NCI-H524 treated with DMSO at 0.1 percent for 48 hours (cell line): ENCODE results near the gene RNASE8.
"Not testable (repeated sequence)": the region's sequence is repeated elsewhere in the genome, so short reads cannot be mapped to it uniquely, and the experiment has no call there.

Source experiments
- DNase-seq: peaks from one replicate; lab custom pipeline; 2025; lab: John Stamatoyannopoulos, UW

RNASE8 gene

DNA sequence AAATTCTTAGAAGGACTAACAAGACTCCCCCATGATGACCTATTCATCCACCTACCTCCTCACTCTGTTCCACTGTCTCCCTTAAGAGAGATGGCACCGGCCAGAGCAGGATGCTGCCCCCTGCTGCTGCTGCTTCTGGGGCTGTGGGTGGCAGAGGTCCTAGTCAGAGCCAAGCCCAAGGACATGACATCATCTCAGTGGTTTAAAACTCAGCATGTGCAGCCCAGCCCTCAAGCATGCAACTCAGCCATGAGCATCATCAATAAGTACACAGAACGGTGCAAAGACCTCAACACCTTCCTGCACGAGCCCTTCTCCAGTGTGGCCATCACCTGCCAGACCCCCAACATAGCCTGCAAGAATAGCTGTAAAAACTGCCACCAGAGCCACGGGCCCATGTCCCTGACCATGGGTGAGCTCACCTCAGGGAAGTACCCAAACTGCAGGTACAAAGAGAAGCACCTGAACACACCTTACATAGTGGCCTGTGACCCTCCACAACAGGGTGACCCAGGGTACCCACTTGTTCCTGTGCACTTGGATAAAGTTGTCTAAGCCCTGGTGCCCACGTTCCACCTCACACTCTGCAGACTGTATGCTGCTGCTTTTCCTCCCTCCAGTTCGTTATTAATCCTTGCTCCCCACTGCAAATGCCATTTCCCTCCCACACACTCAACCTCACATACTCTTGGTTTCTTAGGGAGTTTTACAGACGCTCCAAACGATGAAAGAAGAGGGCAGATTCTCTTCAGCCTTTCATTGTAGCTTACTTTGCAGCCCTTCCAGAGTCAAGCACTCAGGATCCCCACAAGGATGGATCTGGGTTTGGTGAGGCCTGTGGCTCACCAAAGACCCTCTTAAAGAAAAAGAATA, at the start of gene RNASE8:
Gene RNASE8, plus strand, starts transcription at position 20 of the 873 bp plus-strand sequence. Its CDS starts 71 bp downstream, at position 91.
- no peak for DNase-seq

- not testable (repeated sequence) for DNase-seq
Observed at GRCh38 chr14:21009721-21010120, 47.9 kb upstream of the RNASE8 start.

DNA sequence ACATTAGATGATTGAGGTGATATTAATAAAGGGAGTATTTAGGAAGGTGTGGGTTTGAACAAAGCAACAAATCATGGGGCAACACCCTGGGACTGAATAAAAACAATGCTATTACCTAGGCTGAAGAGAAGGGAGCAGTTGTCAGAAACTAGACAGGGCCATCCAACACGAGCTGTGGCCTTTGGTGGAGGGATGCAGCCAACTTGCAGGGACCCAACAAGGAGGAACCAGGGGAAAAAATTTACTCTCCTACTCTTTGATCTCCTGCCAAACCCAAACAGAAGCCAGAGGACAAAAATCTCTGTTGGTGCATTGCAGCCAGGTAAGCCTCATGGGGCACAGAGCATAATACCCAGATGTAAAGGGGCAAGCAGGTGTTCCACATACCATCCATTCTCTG, 46.5 kb upstream of the RNASE8 start:
- DNase-seq: no peak

GRCh38 chr14:21014761-21015190, 42.8 kb upstream of the RNASE8 start:
- DNase-seq: peak; percentile 65

GRCh38 chr14:21015312-21015711, 42.3 kb upstream of the RNASE8 start:
- DNase-seq: no peak

DNA sequence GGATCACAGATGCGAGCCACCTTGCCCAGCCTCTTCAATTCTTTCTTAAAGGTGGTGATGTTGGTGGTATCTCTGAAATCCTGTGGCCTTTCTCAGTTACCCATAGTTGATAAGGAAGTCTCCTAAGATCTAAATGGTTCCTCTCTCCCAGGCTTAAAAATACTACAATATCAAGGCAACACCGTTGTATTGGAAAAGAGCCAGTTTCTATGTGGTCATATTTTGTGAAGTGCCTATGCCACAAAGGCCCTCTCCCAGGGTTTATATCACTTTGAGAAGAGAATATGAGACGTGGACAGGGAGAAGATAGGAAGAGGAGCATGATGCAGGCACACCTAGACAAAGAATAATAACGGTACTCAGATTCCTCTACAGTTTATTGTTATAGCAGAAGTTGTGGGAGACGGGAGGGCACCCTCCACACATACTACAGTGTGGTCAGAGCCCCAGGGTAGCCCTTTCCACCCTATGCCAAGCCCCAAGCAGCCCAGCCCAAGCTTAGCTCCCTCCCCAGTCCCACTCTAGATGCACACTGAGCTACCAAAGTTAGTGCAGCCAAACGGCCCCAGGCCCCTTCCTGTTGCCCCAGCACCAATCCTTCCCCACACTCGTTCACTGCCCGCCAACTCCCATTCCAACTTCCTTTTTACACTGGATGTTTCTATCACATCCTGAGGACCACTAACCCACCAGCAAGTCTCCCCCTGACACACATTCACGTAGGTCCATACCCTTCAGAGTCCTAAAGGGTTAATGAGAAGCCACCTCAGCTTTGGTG, 41.0 kb upstream of the RNASE8 start:
- no peak for DNase-seq

DNA sequence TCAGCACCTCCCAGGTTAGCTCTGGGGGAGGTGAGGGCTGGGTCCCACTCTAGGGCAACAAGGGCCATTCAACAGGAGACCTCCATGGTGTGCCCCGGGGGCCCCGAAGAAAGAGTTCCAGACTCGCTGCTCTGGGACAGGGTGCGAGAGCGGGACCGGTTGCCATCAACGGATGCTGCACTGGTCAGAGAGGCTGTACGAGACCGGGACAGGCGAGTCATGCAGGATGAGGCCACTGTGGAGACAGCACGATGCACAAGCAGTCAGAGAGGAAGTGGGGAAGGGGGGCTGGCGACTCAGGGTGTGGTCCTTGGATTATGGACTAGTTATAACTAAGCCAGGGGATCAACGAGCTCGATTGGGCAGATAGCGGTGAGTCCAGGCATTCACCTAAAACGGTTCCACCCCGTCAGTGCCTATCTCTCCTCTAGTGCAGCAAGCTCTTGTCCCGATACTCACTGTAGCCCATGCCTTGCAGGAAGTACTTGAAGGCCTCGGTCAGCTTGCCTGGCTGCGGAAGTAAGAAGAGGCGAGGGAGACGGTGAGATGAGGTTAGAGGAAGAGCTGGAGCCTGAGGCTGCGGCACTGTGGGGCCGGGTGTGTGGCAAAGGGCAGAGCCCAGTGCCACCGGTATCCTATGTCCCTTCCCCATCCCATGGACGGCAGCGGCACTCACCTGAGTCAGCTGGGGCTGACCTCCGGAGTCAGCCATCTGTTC, 39.9 kb upstream of the RNASE8 start:
- no peak for DNase-seq

GRCh38 chr14:21018286-21018685, 39.3 kb upstream of the RNASE8 start:
- no peak for DNase-seq

GRCh38 chr14:21018781-21019180, 38.8 kb upstream of the RNASE8 start:
- no peak for DNase-seq

DNA sequence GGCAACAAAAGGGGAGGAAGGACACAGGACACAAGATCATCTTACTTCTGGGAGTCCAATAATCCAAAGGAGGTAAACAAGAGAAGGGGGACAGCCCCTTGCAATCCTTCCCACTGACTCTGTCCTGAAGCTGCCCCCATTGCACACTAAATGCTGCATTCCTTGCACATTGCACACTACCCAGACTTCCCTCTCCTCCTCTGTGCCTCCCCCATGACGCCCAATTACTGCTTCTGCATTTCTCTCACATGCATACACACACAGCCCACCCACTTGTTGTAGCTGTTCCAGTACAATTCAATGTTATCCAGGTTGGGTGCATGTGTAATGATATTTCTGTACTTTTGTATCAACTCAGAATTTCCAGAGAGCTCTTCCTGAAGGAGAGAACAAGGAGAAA, 38.3 kb upstream of the RNASE8 start:
- DNase-seq: no peak

DNA sequence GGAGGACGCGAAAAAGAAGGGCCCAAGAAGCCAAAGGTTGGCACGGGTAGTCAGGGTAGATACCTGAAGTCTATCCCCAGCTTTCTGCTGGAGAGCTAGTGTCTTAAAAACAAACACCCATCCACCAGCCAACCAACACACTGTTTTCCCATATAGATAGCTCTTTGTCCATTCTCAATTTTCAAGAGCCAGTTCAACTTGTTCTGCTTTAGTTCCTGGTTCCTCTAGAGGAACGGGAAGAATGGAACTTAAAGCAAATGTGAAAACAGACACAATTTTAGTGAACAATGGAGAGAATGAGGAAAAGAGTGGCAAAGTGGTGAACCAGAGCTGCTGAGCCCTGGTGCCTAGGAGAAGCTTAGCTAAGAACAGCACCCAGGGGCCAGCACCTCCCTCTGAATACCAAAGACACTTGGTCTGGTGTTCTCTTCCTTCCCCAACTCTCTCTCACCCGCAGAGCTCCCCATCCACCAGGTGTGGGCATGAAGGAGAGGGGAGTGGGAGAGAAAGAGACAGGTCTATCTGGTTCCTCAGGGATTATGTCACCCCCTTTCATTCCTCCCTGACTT, 36.6 kb upstream of the RNASE8 start:
- DNase-seq: no peak

- no peak for DNase-seq
Observed at GRCh38 chr14:21022686-21023085, 34.9 kb upstream of the RNASE8 start.

GRCh38 chr14:21023174-21023573, 34.4 kb upstream of the RNASE8 start:
- no peak for DNase-seq

GRCh38 chr14:21023817-21024584, 33.6 kb upstream of the RNASE8 start:
- DNase-seq: no peak

DNA sequence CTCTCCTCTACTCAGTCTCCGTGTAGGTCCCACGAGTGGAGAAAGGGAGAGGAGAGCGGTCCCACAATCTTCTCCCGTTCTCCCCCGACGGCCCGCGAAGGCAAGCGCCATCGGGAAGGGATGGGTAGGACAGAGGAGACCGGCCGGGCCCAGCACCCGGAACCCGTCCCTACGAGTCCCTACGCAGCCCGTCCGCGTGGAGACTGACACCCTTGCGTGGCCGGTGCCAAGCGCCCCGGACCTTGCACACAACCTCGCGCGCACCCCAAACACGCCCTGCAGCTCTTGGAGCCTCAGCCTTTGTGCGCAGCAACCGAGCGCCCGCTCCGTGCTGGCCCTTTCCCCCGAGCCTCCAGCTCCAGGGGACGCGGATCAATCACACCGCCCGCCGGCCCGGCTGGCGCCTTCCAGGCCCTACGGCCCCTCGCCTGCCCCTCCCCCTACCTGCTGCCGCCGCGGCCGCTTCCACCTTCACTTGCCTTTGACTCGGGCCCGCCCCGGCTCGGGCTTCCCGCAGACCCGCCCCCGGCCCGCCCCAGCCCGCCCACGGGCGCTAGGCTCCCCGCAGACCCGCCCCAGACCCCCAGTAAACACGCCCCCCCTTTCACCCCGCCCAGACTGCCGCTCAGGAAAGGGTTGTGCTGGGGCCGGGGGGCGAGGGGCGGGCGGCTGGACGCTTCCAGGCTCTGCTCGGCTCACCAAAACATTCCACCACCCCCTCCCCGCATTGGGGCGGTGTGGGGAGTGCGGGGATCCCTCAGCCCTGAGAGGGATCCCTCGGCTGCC, 32.8 kb upstream of the RNASE8 start, which contains the start of gene NDRG2:
Gene NDRG2, minus strand, starts transcription at position 477 of the 786 bp plus-strand sequence. CDS start 1,746 bp downstream, outside the sequence.
- no peak for DNase-seq

DNA sequence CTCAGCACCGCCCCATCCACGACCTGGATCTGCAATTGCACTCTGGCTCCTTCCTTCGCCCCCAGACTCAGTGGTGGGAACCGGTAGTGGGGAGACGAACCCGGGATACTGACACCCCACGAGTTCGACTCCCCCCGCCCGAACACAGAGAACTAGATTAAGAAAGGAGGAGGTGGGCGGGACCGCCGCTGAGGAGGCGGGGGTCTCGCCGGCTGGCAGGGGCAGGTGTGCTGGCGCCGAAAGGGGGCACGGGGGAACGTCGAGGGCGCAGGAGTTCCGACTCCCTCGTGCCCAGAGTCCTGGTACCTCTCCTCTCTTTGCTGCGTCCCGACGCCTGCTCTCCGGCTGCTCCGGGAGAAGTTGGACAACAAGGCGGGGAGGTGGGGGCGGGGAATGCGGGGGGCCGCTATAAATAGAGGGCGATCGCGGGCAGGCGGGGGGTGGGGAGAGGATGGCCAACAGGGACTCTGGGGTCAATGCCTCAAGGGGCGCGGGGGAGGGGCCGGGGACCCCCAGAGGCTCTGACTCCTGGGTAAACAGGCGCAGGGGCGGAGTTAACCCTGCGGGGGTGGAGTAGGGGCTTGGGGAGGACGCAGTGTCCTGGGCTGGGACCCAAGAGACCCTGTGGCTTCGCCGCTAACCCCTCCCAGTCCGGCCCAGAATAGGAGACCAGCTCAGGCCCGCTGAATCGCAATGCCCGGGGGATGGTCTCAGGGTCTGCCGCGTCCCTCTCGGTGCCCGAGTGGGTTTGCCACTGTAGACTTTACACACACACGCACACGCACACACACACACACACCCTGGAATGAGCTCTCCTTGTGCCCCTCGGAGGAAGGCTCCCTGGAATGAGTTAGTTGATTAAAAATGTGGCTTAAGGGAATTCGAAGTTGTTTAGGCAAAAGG, 32.0 kb upstream of the RNASE8 start:
- no peak for DNase-seq

DNA sequence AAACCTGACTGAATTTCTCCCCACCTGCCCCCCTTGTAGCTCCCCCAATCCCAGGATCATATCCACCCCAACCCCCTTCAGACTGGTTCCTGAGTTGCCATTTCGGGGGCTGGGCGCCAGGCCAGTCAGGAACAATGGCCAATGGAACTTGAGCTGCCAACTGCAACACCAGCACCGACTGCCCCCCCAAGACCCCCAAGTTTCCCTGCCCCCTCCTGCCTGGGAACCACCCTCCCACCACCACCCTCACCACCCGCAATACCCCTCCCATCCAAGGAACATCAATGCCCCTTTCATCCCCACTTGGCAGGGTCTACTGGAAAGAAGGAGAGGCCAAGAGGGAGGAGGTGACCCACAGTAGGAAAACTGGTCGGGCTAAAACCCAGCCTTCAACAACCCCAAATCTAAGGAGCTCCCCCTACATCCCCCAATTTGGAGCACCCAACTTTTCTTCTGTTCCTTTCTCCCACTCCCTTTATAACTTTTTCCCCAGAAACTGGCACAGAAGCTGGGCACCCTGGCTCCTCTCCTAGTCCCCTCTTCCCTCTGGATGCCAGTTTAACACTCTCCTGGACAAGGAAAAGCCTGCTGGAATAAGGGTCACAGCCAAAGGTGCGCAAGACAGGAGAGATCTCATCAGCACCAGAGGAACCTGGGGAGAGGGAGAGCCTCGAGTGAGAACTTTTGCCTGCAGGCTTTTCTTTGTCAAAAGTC, 31.2 kb upstream of the RNASE8 start:
- no peak for DNase-seq

GRCh38 chr14:21026988-21027315, 30.7 kb upstream of the RNASE8 start:
- no peak for DNase-seq

DNA sequence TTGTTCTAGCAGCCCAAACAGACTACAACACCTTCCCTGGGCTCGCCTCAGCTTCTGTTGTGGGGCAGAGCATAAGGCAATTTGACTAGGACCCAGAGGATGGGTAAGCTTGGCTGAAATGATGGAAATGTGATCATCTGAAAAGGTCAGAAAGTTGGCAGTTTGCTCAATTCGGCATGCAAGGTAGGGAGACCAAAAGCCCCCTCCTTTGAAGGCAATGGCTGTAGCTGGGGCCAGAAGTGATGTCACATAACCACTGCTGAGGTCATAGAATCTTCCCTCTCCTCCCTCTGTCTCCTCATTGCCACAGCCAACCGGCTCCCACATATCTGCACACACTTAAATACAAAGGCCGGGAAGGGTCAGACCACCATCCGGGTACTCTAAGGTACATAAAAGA, 27.7 kb upstream of the RNASE8 start, which contains the start of gene TPPP2:
Gene TPPP2, plus strand, starts transcription at position 301 of the 400 bp plus-strand sequence. CDS start 365 bp downstream, outside the sequence.
- no peak for DNase-seq
